Spinal cord (tissue), 10 donors: ENCODE measurements around the gene VPS37D. TPM values are rescaled to one million over a fixed set of nuclear protein-coding genes. Genes with fewer than 3 reads are reported as not detected.
"Not testable (repeated sequence)": the region's sequence is repeated elsewhere in the genome, so short reads cannot be mapped to it uniquely, and the experiment has no call there.

Source experiments
- DNase-seq, 6 donors: peaks; one replicate each; pipeline versions ENCODE4 v3.0.0 to v3.0.0-alpha.2; 2013 to 2015; ENCODE audit warnings: low spot score in 6 of 6, low read depth in 4 of 6
- H3K27ac ChIP-seq: one replicate; pipeline ENCODE4 v1.5.1; 2013; ENCODE audit warnings: low read depth, low read length, control low read depth
- H3K27me3 ChIP-seq: one replicate; pipeline ENCODE4 v1.6.1; 2013; ENCODE audit warnings: low read length; ENCODE audit not compliant: control insufficient read depth, insufficient read depth
- H3K36me3 ChIP-seq: one replicate; pipeline ENCODE4 v1.6.1; 2013; ENCODE audit warnings: low read length; ENCODE audit not compliant: control insufficient read depth, insufficient read depth
- H3K4me1 ChIP-seq: one replicate; pipeline ENCODE4 v1.6.1; 2013; ENCODE audit warnings: low read length; ENCODE audit not compliant: control insufficient read depth, insufficient read depth
- H3K4me3 ChIP-seq: one replicate; pipeline ENCODE4 v1.5.1; 2013; ENCODE audit warnings: low read depth, low read length, control low read depth
- H3K9me3 ChIP-seq: one replicate; pipeline ENCODE4 v1.6.1; 2013; ENCODE audit warnings: low read length; ENCODE audit not compliant: control insufficient read depth, insufficient read depth
- WGBS: methylation state at CpG from one replicate; pipeline ENCODE4 v1.1.5; 2013; ENCODE audit warnings: missing lambda C conversion rate; ENCODE audit not compliant: insufficient coverage; 5-methylcytosine and 5-hydroxymethylcytosine counted together
- polyA plus RNA-seq, 2 donors: library from polyadenylated mRNA; unstranded; fragments of 120-200 nt; gene quantifications; one replicate each; pipeline ENCODE4 v1.2.1, GENCODE V29; 2013; ENCODE audit not compliant: insufficient read length in 2 of 2
- total RNA-seq, 2 donors: library from RNA; depleted of rRNA in 1 of 2; stranded (reverse); fragments of 120-200 nt in 1 of 2; fragments of >200 nt in 1 of 2; gene quantifications; one replicate each; pipeline versions ENCODE4 v1.2.3 to v1.2.4, GENCODE V29; 2013 to 2014
- donor health status: healthy.

Gene VPS37D
- total and polyA plus RNA-seq, 4 donors, result 8.9 to 29.2 (median 21.0) TPM

- 79% methylated on average over 8 of the region's 8 CpGs for WGBS
- no peaks in the 10 kb centered on the region for H3K4me1 ChIP-seq
Measured at GRCh38 chr7:73659983-73660382, 7.6 kb upstream of the VPS37D start.

GRCh38 chr7:73660594-73660993, 7.0 kb upstream of the VPS37D start:
- H3K4me3 ChIP-seq, H3K36me3 ChIP-seq, H3K27ac ChIP-seq, H3K9me3 ChIP-seq, H3K27me3 ChIP-seq, H3K4me1 ChIP-seq, DNase-seq: not testable (repeated sequence)
- WGBS, result 100% methylated on average over 1 of the region's 4 CpGs

More at GRCh38 chr7:73659983-73660382, 7.6 kb upstream of the VPS37D start:
- H3K4me3 ChIP-seq, result no peak overlapping the region
- DNase-seq, result no peak
- H3K9me3 ChIP-seq, result peaks cover 1% of the 10 kb centered on the region
- no peak overlapping the region for H3K27ac ChIP-seq
- H3K36me3 ChIP-seq, result no peaks in the 10 kb centered on the region
- H3K27me3 ChIP-seq, result no peaks in the 10 kb centered on the region

- Histone ChIP-seq H3K27ac (no peak overlapping the region), H3K27me3 (no peaks in the 10 kb centered on the region), H3K4me3 (no peak overlapping the region), H3K36me3 (no peaks in the 10 kb centered on the region), H3K4me1 (peaks cover 5% of the 10 kb centered on the region), H3K9me3 (peaks cover 1% of the 10 kb centered on the region)
- no peak for DNase-seq
Measured at GRCh38 chr7:73663033-73663432, 4.6 kb upstream of the VPS37D start.

GRCh38 chr7:73668103-73668885, 663 bp downstream of the VPS37D start:
- H3K4me3 ChIP-seq, result peak overlapping the region; percentile 71
- H3K9me3 ChIP-seq, result peaks cover under 1% of the 10 kb centered on the region
- H3K36me3 ChIP-seq, result peaks cover 32% of the 10 kb centered on the region
- under 1% methylated on average over 52 of the region's 52 CpGs for WGBS
- H3K27ac ChIP-seq, result peak overlapping the region; percentile 15
- H3K27me3 ChIP-seq, result no peaks in the 10 kb centered on the region
- H3K4me1 ChIP-seq, result peaks cover 30% of the 10 kb centered on the region
- DNase-seq, result peak in 3 of 6 donors; percentile 7 to 74 (median 70)

- H3K9me3 ChIP-seq, result no peaks in the 10 kb centered on the region
- no peak for DNase-seq
- peaks cover 30% of the 10 kb centered on the region for H3K4me1 ChIP-seq
- no peaks in the 10 kb centered on the region for H3K27me3 ChIP-seq
- H3K4me3 ChIP-seq, result peak overlapping the region; percentile 71
- H3K36me3 ChIP-seq, result peaks cover 32% of the 10 kb centered on the region
- 0% methylated on average over 2 of the region's 5 CpGs for WGBS
- H3K27ac ChIP-seq, result no peak overlapping the region
Measured at GRCh38 chr7:73668886-73669230, 1.2 kb downstream of the VPS37D start.

GRCh38 chr7:73669288-73669701, 1.7 kb downstream of the VPS37D start:
- WGBS, result 63% methylated on average over 19 of the region's 19 CpGs
- peaks cover 30% of the 10 kb centered on the region for H3K4me1 ChIP-seq
- H3K9me3 ChIP-seq, result no peaks in the 10 kb centered on the region
- no peaks in the 10 kb centered on the region for H3K27me3 ChIP-seq
- no peak for DNase-seq
- peak overlapping the region; percentile 71 for H3K4me3 ChIP-seq
- H3K36me3 ChIP-seq, result peaks cover 32% of the 10 kb centered on the region
- H3K27ac ChIP-seq, result no peak overlapping the region

- Histone ChIP-seq H3K36me3 (peaks cover 32% of the 10 kb centered on the region), H3K4me3 (no peak overlapping the region), H3K4me1 (peaks cover 30% of the 10 kb centered on the region), H3K27me3 (no peaks in the 10 kb centered on the region), H3K9me3 (no peaks in the 10 kb centered on the region), H3K27ac (no peak overlapping the region)
- WGBS, result 83% methylated on average over 10 of the region's 12 CpGs
- no peak for DNase-seq
Measured at GRCh38 chr7:73669858-73670385, 2.3 kb downstream of the VPS37D start.

- H3K4me1 ChIP-seq, result peaks cover 30% of the 10 kb centered on the region
- DNase-seq, result no peak
- WGBS, result 29% methylated on average over 5 of the region's 12 CpGs
- no peaks in the 10 kb centered on the region for H3K9me3 ChIP-seq
- H3K27ac ChIP-seq, result no peak overlapping the region
- H3K36me3 ChIP-seq, result peaks cover 36% of the 10 kb centered on the region
- no peaks in the 10 kb centered on the region for H3K27me3 ChIP-seq
- H3K4me3 ChIP-seq, result no peak overlapping the region
Measured at GRCh38 chr7:73671322-73671661, 3.7 kb downstream of the VPS37D start.

- no peaks in the 10 kb centered on the region for H3K9me3 ChIP-seq
- H3K4me1 ChIP-seq, result peaks cover 30% of the 10 kb centered on the region
- H3K27me3 ChIP-seq, result no peaks in the 10 kb centered on the region
- DNase-seq, result no peak
- 95% methylated on average over 10 of the region's 15 CpGs for WGBS
- H3K36me3 ChIP-seq, result peaks cover 36% of the 10 kb centered on the region
- no peak overlapping the region for H3K27ac ChIP-seq
- H3K4me3 ChIP-seq, result no peak overlapping the region
Measured at GRCh38 chr7:73671857-73672445, 4.3 kb downstream of the VPS37D start.
